ENCODE measurements around the gene RGS19. TPM values are rescaled to one million over a fixed set of nuclear protein-coding genes. Genes with fewer than 3 reads are reported as not detected.

RGS19 gene
- polyA plus RNA-seq, 1 of the 3 experiments (the other 2 are of a cell fraction) = 20.5 TPM

DNA sequence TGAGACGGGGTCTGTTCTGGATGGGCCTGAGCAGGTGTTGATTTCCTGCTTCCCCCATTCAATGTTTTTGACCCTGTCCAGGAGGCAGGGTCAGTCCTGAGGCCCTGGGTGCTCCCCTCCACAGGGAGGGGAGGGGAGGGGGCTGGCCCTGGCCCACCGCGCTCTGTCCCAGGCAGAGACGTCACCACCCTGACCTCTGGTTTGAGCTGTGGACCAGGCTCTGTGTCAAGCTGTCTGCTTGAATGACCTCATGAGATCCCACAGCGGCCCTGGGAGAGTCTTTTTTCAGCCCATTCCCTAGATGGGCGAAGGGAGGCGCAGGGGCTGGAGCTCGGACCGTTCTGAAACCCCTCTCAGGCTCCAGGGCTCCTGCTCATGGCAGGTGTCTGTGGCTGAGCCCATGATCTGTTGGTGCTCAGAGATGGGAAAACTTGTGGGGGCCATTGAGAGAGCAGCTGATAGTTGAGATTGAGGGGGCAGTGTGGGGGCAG, 13.7 kb upstream of the RGS19 start:
- Histone ChIP-seq H3F3A (replicated peaks; ENCODE audit: insufficient read depth) (no peaks in the 10 kb centered on the region), H2AFZ (ENCODE audit: low read depth) (no peak overlapping the region), H3K9ac (no peak overlapping the region), H3K27ac (ENCODE audit: low read depth in 2 of 2, low read length in 1 of 2) (no peak overlapping the region), H3K4me3 (ENCODE audit: low read depth in 2 of 2, low read length in 1 of 2) (no peak overlapping the region), H3K9me3 (no peaks in the 10 kb centered on the region), H3K27me3 (ENCODE audit: insufficient read depth) (no peaks in the 10 kb centered on the region), H3K4me2 (no peak overlapping the region), H3K79me2 (ENCODE audit: insufficient read depth) (no peaks in the 10 kb centered on the region), H3K9me2 (no peaks in the 10 kb centered on the region), H3K36me3 (replicated peaks in 1 of 2; ENCODE audit: control insufficient read depth in 1 of 2, insufficient read depth in 2 of 2, low read length in 1 of 2) (no peaks in the 10 kb centered on the region), H4K20me1 (ENCODE audit: insufficient read depth) (no peaks in the 10 kb centered on the region), H3K4me1 (ENCODE audit: control insufficient read depth in 1 of 2, insufficient read depth in 2 of 2, low read depth in 1 of 2, low read length in 1 of 2) (peaks cover 0 to 28% of the 10 kb centered on the region in 2 experiments; a peak in 1 of 4 replicates)
- WGBS (ENCODE audit: low lambda C conversion rate) = 73% methylated on average over 8 of the region's 9 CpGs
- POLR2A ChIA-PET = no interaction called here
- CTCF ChIA-PET = interaction anchor here (0.7 to 2.4 kb wide), 4 partner anchors 10 to 27 kb away, joined by 3 to 7 read pairs (median 3); no protein-coding TSS in a partner anchor
- TF ChIP-seq FOSL2 (IDR thresholded peaks at IDR 0.05; ENCODE audit: borderline replicate concordance, low read depth) (no peak), TCF12 (IDR thresholded peaks at IDR 0.05) (no peak), RFX5 (IDR thresholded peaks at IDR 0.05; ENCODE audit: low read length) (no peak), RXRA (IDR thresholded peaks at IDR 0.05; ENCODE audit: borderline replicate concordance, low read depth) (no peak)
- no peak for DNase-seq

DNA sequence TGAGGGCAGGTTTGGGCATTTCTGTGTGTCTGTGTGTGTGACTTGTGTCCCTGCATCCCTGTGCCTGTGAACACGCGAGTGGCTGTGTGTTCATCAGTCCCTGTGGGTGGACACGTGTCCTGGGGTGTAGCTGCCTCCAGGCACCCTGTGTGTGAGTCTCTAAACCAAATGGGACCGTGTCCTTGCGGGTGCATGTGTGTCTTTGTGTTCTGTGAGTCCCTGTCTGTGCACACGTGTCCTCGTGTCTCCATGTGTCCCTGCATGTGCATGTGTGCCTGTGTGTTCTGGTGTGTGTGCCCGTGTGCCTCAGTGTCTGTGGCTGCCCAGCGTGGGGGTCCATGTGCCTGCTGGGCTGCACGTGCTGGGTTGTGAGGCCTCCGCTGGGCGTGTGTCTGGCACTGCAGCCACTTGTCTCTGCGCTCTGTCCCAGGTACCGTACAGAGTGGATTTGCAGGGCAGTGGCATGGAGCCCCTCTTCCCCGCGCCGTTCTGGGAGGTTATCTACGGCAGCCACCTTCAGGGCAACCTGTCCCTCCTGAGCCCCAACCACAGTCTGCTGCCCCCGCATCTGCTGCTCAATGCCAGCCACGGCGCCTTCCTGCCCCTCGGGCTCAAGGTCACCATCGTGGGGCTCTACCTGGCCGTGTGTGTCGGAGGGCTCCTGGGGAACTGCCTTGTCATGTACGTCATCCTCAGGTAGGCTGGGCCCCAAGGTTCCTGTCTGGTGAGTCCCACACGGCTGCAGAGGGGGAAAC, 13.1 kb upstream of the RGS19 start:
- no peaks in the 10 kb centered on the region for H3K9me2 ChIP-seq
- H3K27me3 ChIP-seq (ENCODE audit: insufficient read depth) = no peaks in the 10 kb centered on the region
- H3K36me3 ChIP-seq (replicated peaks in 1 of 2; ENCODE audit: control insufficient read depth in 1 of 2, insufficient read depth in 2 of 2, low read length in 1 of 2) = no peaks in the 10 kb centered on the region
- peak overlapping the region in 1 of 2 experiments; percentile 8; a peak in 1 of 4 replicates for H3K27ac ChIP-seq (ENCODE audit: low read depth in 2 of 2, low read length in 1 of 2)
- ChIA-PET POLR2A (no interaction called here), CTCF (interaction anchor here (0.9 to 2.6 kb wide), 7 partner anchors 9 to 28 kb away, joined by 3 to 12 read pairs (median 7); no protein-coding TSS in a partner anchor)
- WGBS (ENCODE audit: low lambda C conversion rate) = 88% methylated on average over 6 of the region's 27 CpGs
- no peaks in the 10 kb centered on the region for H4K20me1 ChIP-seq (ENCODE audit: insufficient read depth)
- H3F3A ChIP-seq (replicated peaks; ENCODE audit: insufficient read depth) = no peaks in the 10 kb centered on the region
- DNase-seq = no peak
- no peak overlapping the region for H3K9ac ChIP-seq
- no peaks in the 10 kb centered on the region for H3K9me3 ChIP-seq
- TF ChIP-seq, protein P1, sequence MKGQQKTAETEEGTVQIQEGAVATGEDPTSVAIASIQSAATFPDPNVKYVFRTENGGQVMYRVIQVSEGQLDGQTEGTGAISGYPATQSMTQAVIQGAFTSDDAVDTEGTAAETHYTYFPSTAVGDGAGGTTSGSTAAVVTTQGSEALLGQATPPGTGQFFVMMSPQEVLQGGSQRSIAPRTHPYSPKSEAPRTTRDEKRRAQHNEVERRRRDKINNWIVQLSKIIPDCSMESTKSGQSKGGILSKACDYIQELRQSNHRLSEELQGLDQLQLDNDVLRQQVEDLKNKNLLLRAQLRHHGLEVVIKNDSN (IDR thresholded peaks at IDR 0.05; ENCODE audit: borderline replicate concordance, low read depth) = no peak
- TF ChIP-seq EP300 (IDR thresholded peaks at IDR 0.05; ENCODE audit: borderline replicate concordance in 1 of 2, low read depth in 1 of 2, low read length in 1 of 2) (no peak), SIN3A (IDR thresholded peaks at IDR 0.05; ENCODE audit: borderline replicate concordance, low read depth, low read length) (no peak), NFIC (IDR thresholded peaks at IDR 0.05; ENCODE audit: borderline replicate concordance) (no peak), RCOR1 (IDR thresholded peaks at IDR 0.05; ENCODE audit: low read length) (no peak), RFX5 (IDR thresholded peaks at IDR 0.05; ENCODE audit: low read length) (no peak), POLR2AphosphoS5 (IDR thresholded peaks at IDR 0.05; ENCODE audit: low read depth, low read length) (no peak), EZH2phosphoT487 (IDR thresholded peaks at IDR 0.05; ENCODE audit: borderline replicate concordance, low read depth) (no peak), ELF1 (IDR thresholded peaks at IDR 0.05) (no peak), TAF1 (IDR thresholded peaks at IDR 0.05; ENCODE audit: borderline replicate concordance, low read depth, low read length) (no peak), TEAD4 (IDR thresholded peaks at IDR 0.05; ENCODE audit: borderline replicate concordance, insufficient read depth) (no peak), FOXJ3 (CRISPR knock-in tag; IDR thresholded peaks at IDR 0.05) (no peak), GABPA (IDR thresholded peaks at IDR 0.05; ENCODE audit: low read depth) (no peak), CHD2 (IDR thresholded peaks at IDR 0.05; ENCODE audit: low read length, partially characterized antibody) (no peak)
- TF ChIP-seq, protein P2, sequence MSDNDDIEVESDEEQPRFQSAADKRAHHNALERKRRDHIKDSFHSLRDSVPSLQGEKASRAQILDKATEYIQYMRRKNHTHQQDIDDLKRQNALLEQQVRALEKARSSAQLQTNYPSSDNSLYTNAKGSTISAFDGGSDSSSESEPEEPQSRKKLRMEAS (IDR thresholded peaks at IDR 0.05; ENCODE audit: low read depth) = no peak
- TF ChIP-seq, protein P3, sequence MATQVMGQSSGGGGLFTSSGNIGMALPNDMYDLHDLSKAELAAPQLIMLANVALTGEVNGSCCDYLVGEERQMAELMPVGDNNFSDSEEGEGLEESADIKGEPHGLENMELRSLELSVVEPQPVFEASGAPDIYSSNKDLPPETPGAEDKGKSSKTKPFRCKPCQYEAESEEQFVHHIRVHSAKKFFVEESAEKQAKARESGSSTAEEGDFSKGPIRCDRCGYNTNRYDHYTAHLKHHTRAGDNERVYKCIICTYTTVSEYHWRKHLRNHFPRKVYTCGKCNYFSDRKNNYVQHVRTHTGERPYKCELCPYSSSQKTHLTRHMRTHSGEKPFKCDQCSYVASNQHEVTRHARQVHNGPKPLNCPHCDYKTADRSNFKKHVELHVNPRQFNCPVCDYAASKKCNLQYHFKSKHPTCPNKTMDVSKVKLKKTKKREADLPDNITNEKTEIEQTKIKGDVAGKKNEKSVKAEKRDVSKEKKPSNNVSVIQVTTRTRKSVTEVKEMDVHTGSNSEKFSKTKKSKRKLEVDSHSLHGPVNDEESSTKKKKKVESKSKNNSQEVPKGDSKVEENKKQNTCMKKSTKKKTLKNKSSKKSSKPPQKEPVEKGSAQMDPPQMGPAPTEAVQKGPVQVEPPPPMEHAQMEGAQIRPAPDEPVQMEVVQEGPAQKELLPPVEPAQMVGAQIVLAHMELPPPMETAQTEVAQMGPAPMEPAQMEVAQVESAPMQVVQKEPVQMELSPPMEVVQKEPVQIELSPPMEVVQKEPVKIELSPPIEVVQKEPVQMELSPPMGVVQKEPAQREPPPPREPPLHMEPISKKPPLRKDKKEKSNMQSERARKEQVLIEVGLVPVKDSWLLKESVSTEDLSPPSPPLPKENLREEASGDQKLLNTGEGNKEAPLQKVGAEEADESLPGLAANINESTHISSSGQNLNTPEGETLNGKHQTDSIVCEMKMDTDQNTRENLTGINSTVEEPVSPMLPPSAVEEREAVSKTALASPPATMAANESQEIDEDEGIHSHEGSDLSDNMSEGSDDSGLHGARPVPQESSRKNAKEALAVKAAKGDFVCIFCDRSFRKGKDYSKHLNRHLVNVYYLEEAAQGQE (IDR thresholded peaks at IDR 0.05; ENCODE audit: low read depth, low read length) = no peak
- TF ChIP-seq, protein P4, sequence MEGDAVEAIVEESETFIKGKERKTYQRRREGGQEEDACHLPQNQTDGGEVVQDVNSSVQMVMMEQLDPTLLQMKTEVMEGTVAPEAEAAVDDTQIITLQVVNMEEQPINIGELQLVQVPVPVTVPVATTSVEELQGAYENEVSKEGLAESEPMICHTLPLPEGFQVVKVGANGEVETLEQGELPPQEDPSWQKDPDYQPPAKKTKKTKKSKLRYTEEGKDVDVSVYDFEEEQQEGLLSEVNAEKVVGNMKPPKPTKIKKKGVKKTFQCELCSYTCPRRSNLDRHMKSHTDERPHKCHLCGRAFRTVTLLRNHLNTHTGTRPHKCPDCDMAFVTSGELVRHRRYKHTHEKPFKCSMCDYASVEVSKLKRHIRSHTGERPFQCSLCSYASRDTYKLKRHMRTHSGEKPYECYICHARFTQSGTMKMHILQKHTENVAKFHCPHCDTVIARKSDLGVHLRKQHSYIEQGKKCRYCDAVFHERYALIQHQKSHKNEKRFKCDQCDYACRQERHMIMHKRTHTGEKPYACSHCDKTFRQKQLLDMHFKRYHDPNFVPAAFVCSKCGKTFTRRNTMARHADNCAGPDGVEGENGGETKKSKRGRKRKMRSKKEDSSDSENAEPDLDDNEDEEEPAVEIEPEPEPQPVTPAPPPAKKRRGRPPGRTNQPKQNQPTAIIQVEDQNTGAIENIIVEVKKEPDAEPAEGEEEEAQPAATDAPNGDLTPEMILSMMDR (IDR thresholded peaks at IDR 0.05) = no peak
- no peak overlapping the region for H2AFZ ChIP-seq (ENCODE audit: low read depth)
- H3K4me3 ChIP-seq (ENCODE audit: low read depth in 2 of 2, low read length in 1 of 2) = no peak overlapping the region
- no peak overlapping the region for H3K4me2 ChIP-seq
- peaks cover 0 to 28% of the 10 kb centered on the region in 2 experiments; a peak in 1 of 4 replicates for H3K4me1 ChIP-seq (ENCODE audit: control insufficient read depth in 1 of 2, insufficient read depth in 2 of 2, low read depth in 1 of 2, low read length in 1 of 2)
- H3K79me2 ChIP-seq (ENCODE audit: insufficient read depth) = no peaks in the 10 kb centered on the region

All from SK-N-SH (cell line).